CD4-positive, alpha-beta T cell treated with Interleukin-1 beta for 1 hour (primary cell): Measurements from ENCODE around the gene SPATA31C1.
A peak's percentile ranks its signal among the peaks of the same experiment; 100 is the strongest.
"Not testable (repeated sequence)": the region's sequence is repeated elsewhere in the genome, so short reads cannot be mapped to it uniquely, and the experiment has no call there.

Experiments
- DNase-seq, 2 donors: peaks; one replicate each; pipeline ENCODE4 v3.0.0-alpha.2; 2020 to 2022

SPATA31C1 gene

GRCh38 chr9:87887661-87888480 is 29.9 kb upstream of the SPATA31C1 start:
- no peak for DNase-seq

DNA sequence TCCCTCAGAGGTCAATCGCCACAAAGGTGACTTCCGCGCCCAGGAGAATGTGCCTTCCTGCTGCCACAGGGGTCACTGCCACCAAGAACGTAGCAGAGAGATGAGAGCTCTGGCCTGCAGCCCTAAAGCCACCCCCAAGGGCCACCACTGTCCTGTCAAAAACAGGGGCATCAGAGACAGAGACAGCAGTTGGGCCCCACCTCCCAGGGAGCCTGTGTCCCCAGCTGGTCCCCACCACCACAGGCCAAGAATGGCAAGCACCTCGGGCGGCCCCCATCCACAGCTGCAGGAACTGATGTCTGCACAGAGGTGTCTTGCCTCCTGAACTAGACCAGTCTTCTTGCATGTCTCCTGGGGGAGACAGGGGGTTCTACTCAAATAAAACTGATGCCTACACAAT is 29.3 kb upstream of the SPATA31C1 start:
- no peak for DNase-seq

GRCh38 chr9:87889065-87889881 is 28.5 kb upstream of the SPATA31C1 start:
- DNase-seq, result no peak

- DNase-seq, result no peak
Observed at GRCh38 chr9:87889882-87890252, 27.9 kb upstream of the SPATA31C1 start.

DNA sequence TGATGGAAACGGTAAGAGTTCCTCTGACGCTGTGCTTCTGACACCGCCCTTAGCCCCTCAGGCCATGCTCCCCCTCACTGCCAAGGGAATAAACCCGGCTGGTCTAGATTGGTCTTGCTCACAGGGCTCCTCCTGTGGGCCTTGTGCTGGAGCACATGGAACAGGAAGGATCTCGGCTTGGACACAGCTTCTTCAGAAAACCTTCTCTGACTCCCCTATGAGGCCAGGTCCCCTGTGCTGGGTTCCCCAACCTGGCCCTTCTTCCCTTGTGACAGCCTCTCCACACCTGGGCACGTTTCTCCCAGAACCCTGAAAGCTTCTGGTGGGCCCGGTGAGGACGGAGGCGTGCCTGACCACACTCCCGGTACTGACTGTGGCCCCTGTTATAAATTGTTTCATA is 26.9 kb upstream of the SPATA31C1 start:
- DNase-seq, result no peak

DNA sequence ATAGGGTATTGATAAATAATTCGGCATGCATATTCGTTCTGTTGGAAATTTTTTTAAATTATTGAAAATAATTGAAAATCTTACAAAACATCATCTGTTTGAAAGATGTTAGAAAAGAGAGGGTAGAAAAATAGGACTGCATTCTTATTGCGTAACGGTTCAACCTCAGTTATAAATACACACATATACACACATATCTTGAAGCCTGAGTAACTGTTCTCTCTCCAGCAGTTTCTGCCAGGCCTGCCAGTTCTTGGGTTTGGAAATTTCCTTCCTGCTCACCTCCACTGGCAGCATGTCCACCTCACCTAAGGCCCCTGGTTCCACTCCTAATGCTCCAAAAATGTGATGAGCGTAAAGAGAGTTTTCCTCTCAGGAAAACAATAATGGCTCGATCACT is 26.0 kb upstream of the SPATA31C1 start:
- no peak for DNase-seq

GRCh38 chr9:87892956-87893355 is 24.8 kb upstream of the SPATA31C1 start:
- DNase-seq, result no peak

GRCh38 chr9:87894998-87895625 is 22.6 kb upstream of the SPATA31C1 start:
- no peak for DNase-seq

DNA sequence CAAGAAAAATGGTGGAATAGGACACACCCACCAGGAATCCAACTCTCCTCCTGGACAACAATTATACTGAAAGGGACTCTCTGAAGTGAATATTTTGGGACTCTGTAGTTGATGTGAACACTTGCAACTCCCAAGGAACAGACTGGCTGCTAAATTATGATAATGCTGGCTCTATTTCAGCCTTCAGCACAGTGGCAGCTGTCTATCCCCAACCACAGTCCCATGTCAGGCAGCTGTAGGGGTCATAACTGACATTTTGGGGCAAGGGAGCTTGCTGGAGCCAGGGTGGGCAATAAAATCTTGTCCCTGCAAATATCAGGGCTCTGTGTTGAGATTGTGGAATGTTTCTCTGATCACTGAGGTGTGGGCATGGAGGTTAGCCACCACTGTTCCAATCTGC is 20.9 kb upstream of the SPATA31C1 start:
- no peak for DNase-seq

DNA sequence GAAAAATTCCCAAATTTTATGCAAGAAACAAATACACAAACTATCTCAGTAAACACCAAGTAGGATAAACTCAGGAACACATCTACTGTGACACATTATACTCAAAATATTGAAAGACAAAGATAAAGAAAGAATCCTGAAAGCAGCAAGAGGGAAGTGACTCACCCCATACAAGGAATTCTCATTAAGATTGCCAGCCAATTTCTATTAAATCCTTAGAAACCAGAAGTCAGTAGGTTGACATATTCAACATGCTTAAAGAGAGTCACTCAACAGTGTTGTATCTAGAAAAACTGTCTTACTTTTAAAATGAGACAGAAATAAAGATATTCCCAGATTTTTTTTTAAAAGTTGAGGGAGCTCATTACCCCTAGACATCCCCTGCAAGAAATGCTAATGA is 19.6 kb upstream of the SPATA31C1 start:
- no peak for DNase-seq

DNA sequence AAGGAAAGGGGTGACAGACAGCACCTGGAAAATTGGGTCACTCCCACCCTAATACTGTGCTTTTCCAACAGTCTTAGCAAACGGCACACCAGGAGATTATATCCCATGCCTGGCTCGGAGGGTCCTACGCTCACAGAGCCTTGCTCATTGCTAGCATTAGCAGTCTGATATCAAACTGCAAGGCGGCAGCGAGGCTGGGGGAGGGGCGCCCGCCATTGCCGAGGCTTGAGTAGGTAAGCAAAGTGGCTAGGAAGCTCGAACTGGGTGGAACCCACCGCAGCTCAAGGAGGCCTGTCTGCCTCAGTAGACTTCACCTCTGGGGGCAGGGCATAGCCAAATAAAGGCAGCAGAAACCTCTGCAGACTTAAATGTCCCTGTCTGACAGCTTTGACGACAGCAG is 15.4 kb upstream of the SPATA31C1 start:
- DNase-seq, result not testable (repeated sequence)

- no peak for DNase-seq
Observed at GRCh38 chr9:87909310-87910041, 8.3 kb upstream of the SPATA31C1 start.

GRCh38 chr9:87910821-87911220 is 6.9 kb upstream of the SPATA31C1 start:
- no peak for DNase-seq

DNA sequence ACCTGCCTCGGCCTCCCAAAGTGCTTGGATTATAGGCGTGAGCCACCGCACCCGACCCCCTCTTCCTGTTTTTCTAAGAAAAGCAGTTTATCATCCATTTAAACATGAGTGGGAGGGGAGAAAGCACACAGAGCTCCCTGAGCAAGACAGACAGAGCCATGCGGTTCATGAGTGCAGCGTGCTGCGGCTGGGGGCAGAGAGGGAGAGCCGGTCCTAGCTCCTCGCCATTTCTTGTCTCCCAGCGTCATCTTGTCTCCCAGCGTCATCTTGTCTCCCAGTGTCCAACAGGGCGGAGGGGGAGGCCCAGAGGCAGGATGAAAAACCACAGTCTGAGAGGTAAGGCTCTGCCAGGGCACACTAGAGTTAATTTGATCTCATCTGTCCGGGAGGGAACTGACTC is 1.3 kb downstream of the SPATA31C1 start:
- not testable (repeated sequence) for DNase-seq

DNA sequence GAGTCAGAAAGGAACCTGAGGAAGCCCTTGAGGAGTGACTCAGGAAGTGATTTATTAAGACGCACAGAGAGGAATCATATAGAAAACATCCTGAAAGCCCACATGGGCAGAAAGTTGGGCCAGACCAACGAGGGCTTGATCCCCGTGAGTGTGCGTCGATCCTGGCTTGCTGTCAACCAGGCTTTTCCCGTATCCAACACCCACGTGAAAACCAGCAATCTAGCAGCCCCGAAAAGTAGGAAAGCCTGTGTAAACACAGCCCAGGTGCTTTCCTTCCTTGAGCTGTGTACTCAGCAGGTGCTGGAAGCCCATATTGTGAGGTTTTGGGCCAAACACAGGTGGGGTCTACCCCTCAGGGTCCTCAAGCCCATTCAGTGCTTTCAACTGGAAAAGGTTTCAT is 3.8 kb downstream of the SPATA31C1 start:
- not testable (repeated sequence) for DNase-seq

GRCh38 chr9:87923012-87923411 is 5.2 kb downstream of the SPATA31C1 start:
- DNase-seq, result peak in 1 of 2 donors; percentile 14

DNA sequence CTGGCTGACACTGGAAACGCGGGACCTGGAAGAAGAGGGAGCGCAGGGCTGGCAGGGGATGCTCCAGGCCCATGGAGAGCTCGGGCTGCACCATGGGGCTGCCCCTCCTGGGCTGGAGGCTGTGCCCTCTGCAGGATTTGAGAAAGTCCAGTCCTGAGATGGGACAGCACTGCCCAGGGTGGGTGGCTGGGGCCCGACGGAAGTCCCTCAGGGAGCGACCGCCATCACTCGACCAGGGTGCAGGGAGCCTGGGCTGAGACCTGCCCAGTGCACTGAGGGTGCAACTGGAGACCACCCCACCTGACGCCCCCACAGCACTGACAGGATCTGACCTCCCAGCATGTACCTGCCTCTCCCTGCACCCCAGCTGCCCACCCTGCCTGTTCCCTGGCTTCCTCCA is 7.1 kb downstream of the SPATA31C1 start:
- DNase-seq, result not testable (repeated sequence)

- not testable (repeated sequence) for DNase-seq
Observed at GRCh38 chr9:87929152-87929551, 11.4 kb downstream of the SPATA31C1 start.

DNA sequence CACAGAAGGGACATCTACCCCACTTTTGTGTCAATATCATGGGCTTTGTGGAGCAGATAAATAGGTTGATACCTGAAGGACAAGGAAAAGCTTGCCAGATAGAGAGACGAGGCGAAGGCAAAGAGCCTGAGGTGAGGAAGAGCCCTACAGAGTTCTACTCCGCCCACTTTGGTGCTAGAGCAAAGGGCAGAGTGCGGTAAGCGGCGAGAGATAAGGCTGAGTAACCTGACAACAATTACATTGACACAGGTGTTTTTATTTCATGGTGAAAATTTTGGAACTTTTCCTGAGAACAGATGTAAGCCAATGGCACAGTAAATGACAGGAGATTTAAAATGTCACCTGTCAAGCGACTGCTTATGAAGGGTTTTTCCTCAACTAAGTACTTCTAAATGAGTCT is 16.7 kb downstream of the SPATA31C1 start:
- DNase-seq, result not testable (repeated sequence)

- DNase-seq, result not testable (repeated sequence)
Observed at GRCh38 chr9:87937352-87937751, 19.6 kb downstream of the SPATA31C1 start.

DNA sequence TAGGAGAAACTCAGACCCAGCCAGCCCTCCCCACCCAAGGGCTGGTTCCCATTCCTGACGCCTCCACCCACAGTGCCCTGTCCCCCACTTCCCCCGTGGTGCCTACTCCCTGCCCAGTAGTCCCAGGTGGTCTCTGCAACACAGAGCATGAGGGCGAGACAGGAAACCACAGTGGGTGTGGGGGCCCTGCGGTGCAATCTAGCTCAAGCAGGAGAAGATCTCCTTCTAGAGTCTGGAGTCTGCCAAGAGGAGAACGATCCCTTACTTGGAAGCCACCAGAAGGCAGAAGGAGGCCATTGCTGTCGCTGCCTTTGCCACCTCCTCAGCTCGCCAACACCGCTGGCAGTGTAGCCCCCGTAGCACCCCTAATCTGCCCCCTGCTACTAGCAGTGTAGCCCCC is 20.2 kb downstream of the SPATA31C1 start:
- DNase-seq, result not testable (repeated sequence)

- not testable (repeated sequence) for DNase-seq
Observed at GRCh38 chr9:87938336-87938735, 20.6 kb downstream of the SPATA31C1 start.

GRCh38 chr9:87939096-87939495 is 21.3 kb downstream of the SPATA31C1 start:
- not testable (repeated sequence) for DNase-seq
